ENCODE measurements around the gene BBS10.
"Not testable (repeated sequence)": the region's sequence is repeated elsewhere in the genome, so short reads cannot be mapped to it uniquely, and the experiment has no call there.

The BBS10 gene

GRCh38 chr12:76329606-76330005, 18.6 kb downstream of the BBS10 start:
- DNase-seq (ENCODE audit: low read depth) = no peak

GRCh38 chr12:76329159-76329558, 19.1 kb downstream of the BBS10 start:
- peak; percentile 85 for DNase-seq (ENCODE audit: low read depth)

GRCh38 chr12:76319595-76320319, 28.5 kb downstream of the BBS10 start:
- not testable (repeated sequence) for DNase-seq (ENCODE audit: low read depth)

- DNase-seq (ENCODE audit: low read depth) = no peak
These were observed 29.2 kb downstream of the BBS10 start for GRCh38 chr12:76318773-76319594.

- DNase-seq (ENCODE audit: low read depth) = no peak
These were observed 30.2 kb downstream of the BBS10 start for GRCh38 chr12:76317976-76318375.

GRCh38 chr12:76316468-76316867, 31.7 kb downstream of the BBS10 start:
- DNase-seq (ENCODE audit: low read depth) = no peak

- no peak for DNase-seq (ENCODE audit: low read depth)
These were observed 34.9 kb downstream of the BBS10 start for GRCh38 chr12:76313299-76313698.

- DNase-seq (ENCODE audit: low read depth) = no peak
These were observed 35.9 kb downstream of the BBS10 start for GRCh38 chr12:76312315-76312714.

GRCh38 chr12:76311796-76312195, 36.4 kb downstream of the BBS10 start:
- DNase-seq (ENCODE audit: low read depth) = no peak

GRCh38 chr12:76310110-76310509, 38.1 kb downstream of the BBS10 start:
- no peak for DNase-seq (ENCODE audit: low read depth)

GRCh38 chr12:76308866-76309265, 39.3 kb downstream of the BBS10 start:
- no peak for DNase-seq (ENCODE audit: low read depth)

- no peak for DNase-seq (ENCODE audit: low read depth)
These were observed 41.1 kb downstream of the BBS10 start for GRCh38 chr12:76307083-76307482.

GRCh38 chr12:76303989-76304460, 44.2 kb downstream of the BBS10 start:
- DNase-seq (ENCODE audit: low read depth) = no peak

GRCh38 chr12:76303365-76303764, 44.9 kb downstream of the BBS10 start:
- DNase-seq (ENCODE audit: low read depth) = no peak

- DNase-seq (ENCODE audit: low read depth) = no peak
These were observed 47.9 kb downstream of the BBS10 start for GRCh38 chr12:76300297-76300665.

GRCh38 chr12:76299536-76300296, 48.5 kb downstream of the BBS10 start:
- no peak for DNase-seq (ENCODE audit: low read depth)

Data from non-pigmented ciliary epithelial cell (primary cell).